ENCODE measurements around the gene CD302. TPM values are rescaled to one million over a fixed set of nuclear protein-coding genes. Genes with fewer than 3 reads are reported as not detected.
A peak's percentile ranks its signal among the peaks of the same experiment; 100 is the strongest.

Gene CD302
- total and polyA plus RNA-seq, 9 donors: 10.8 to 19.2 (median 14.3) TPM

GRCh38 chr2:159783556-159783955 is 14.5 kb downstream of the CD302 start:
- Histone ChIP-seq H3K27ac (ENCODE audit: low read length) (no peak overlapping the region), H3K4me3 (ENCODE audit: low read length) (no peak overlapping the region), H3K36me3 (ENCODE audit: control insufficient read depth, insufficient read depth, low read length) (no peaks in the 10 kb centered on the region), H3K27me3 (ENCODE audit: control insufficient read depth, insufficient read depth, low read length) (no peaks in the 10 kb centered on the region), H3K9me3 (replicated peaks; ENCODE audit: control insufficient read depth, low read depth, low read length) (no peaks in the 10 kb centered on the region), H3K4me1 (ENCODE audit: control insufficient read depth, insufficient read depth, low read length) (no peaks in the 10 kb centered on the region)
- no CpG with 5 or more reads among the region's 1 CpG for WGBS (ENCODE audit: insufficient coverage)
- no peak for DNase-seq

DNA sequence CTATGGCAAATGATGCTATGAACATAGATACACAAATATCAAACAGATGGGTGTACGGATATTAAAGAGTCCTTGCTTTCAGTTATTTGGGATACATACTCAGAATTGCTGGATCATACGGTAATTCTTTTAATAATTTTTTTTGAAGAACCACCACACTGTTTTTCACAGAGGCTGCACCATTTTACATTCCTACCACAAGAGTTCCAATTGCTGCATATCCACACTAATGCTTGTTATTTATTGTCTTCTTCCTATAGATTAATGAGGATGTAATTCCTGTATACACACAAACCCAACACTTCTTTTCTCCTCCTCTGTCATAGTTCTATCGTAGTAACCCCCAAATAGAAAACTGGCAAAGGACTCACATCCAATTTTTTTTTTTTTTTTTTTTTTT is 21.7 kb downstream of the CD302 start:
- Histone ChIP-seq H3K27ac (ENCODE audit: low read length) (no peak overlapping the region), H3K27me3 (ENCODE audit: control insufficient read depth, insufficient read depth, low read length) (no peaks in the 10 kb centered on the region), H3K36me3 (ENCODE audit: control insufficient read depth, insufficient read depth, low read length) (no peaks in the 10 kb centered on the region), H3K4me3 (ENCODE audit: low read length) (no peak overlapping the region), H3K4me1 (ENCODE audit: control insufficient read depth, insufficient read depth, low read length) (no peaks in the 10 kb centered on the region), H3K9me3 (replicated peaks; ENCODE audit: control insufficient read depth, low read depth, low read length) (no peaks in the 10 kb centered on the region)
- no peak for DNase-seq
- no CpG with 5 or more reads among the region's 3 CpGs for WGBS (ENCODE audit: insufficient coverage)

DNA sequence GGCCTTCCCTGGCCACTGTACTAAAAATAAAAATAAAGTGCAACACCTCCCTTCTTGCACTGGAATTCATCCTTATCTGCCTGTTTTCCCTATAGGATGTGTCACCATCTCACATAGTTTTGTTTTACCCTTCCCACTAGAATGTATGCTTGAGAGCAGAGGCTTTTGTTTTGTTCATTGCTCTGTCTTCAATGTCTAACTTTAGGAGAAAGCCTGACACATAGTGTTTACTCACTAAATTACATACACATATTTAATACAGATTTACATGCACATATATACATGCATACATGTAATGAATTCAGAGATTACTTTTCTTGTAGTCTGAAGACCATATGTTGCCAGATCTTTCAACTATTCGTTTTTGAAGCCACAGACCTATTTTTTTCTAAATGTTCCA is 23.0 kb downstream of the CD302 start:
- no CpG with 5 or more reads among the region's 1 CpG for WGBS (ENCODE audit: insufficient coverage)
- Histone ChIP-seq H3K27ac (ENCODE audit: low read length) (no peak overlapping the region), H3K4me1 (ENCODE audit: control insufficient read depth, insufficient read depth, low read length) (no peaks in the 10 kb centered on the region), H3K27me3 (ENCODE audit: control insufficient read depth, insufficient read depth, low read length) (no peaks in the 10 kb centered on the region), H3K4me3 (ENCODE audit: low read length) (no peak overlapping the region), H3K36me3 (ENCODE audit: control insufficient read depth, insufficient read depth, low read length) (no peaks in the 10 kb centered on the region), H3K9me3 (replicated peaks; ENCODE audit: control insufficient read depth, low read depth, low read length) (no peaks in the 10 kb centered on the region)
- no peak for DNase-seq

GRCh38 chr2:159774370-159774990 is 23.5 kb downstream of the CD302 start:
- no peaks in the 10 kb centered on the region for H3K36me3 ChIP-seq (ENCODE audit: control insufficient read depth, insufficient read depth, low read length)
- WGBS (ENCODE audit: insufficient coverage): 90% methylated on average over 2 of the region's 3 CpGs

GRCh38 chr2:159773886-159774285 is 24.1 kb downstream of the CD302 start:
- Histone ChIP-seq H3K27me3 (ENCODE audit: control insufficient read depth, insufficient read depth, low read length) (no peaks in the 10 kb centered on the region), H3K9me3 (replicated peaks; ENCODE audit: control insufficient read depth, low read depth, low read length) (no peaks in the 10 kb centered on the region), H3K27ac (ENCODE audit: low read length) (no peak overlapping the region), H3K4me1 (ENCODE audit: control insufficient read depth, insufficient read depth, low read length) (no peaks in the 10 kb centered on the region), H3K4me3 (ENCODE audit: low read length) (no peak overlapping the region), H3K36me3 (ENCODE audit: control insufficient read depth, insufficient read depth, low read length) (peaks cover 3% of the 10 kb centered on the region)
- DNase-seq: no peak
- WGBS (ENCODE audit: insufficient coverage): 78% methylated on average over 1 of the region's 3 CpGs

More at GRCh38 chr2:159774370-159774990, 23.5 kb downstream of the CD302 start:
- H3K27me3 ChIP-seq (ENCODE audit: control insufficient read depth, insufficient read depth, low read length): no peaks in the 10 kb centered on the region
- H3K27ac ChIP-seq (ENCODE audit: low read length): no peak overlapping the region
- no peaks in the 10 kb centered on the region for H3K4me1 ChIP-seq (ENCODE audit: control insufficient read depth, insufficient read depth, low read length)
- DNase-seq: no peak
- no peaks in the 10 kb centered on the region for H3K9me3 ChIP-seq (replicated peaks; ENCODE audit: control insufficient read depth, low read depth, low read length)
- no peak overlapping the region for H3K4me3 ChIP-seq (ENCODE audit: low read length)

- Histone ChIP-seq H3K27me3 (ENCODE audit: control insufficient read depth, insufficient read depth, low read length) (no peaks in the 10 kb centered on the region), H3K4me3 (ENCODE audit: low read length) (no peak overlapping the region), H3K27ac (ENCODE audit: low read length) (no peak overlapping the region), H3K9me3 (replicated peaks; ENCODE audit: control insufficient read depth, low read depth, low read length) (no peaks in the 10 kb centered on the region), H3K36me3 (ENCODE audit: control insufficient read depth, insufficient read depth, low read length) (peaks cover 3% of the 10 kb centered on the region), H3K4me1 (ENCODE audit: control insufficient read depth, insufficient read depth, low read length) (no peaks in the 10 kb centered on the region)
- no CpG with 5 or more reads among the region's 3 CpGs for WGBS (ENCODE audit: insufficient coverage)
- peak; percentile 28 for DNase-seq
Observed at GRCh38 chr2:159773426-159773825, 24.6 kb downstream of the CD302 start.

GRCh38 chr2:159769147-159769546 is 28.9 kb downstream of the CD302 start:
- 88% methylated on average over 1 of the region's 3 CpGs for WGBS (ENCODE audit: insufficient coverage)
- DNase-seq: no peak

GRCh38 chr2:159762075-159762474 is 35.9 kb downstream of the CD302 start:
- H3K4me3 ChIP-seq (ENCODE audit: low read length): no peak overlapping the region
- no peaks in the 10 kb centered on the region for H3K4me1 ChIP-seq (ENCODE audit: control insufficient read depth, insufficient read depth, low read length)
- H3K36me3 ChIP-seq (ENCODE audit: control insufficient read depth, insufficient read depth, low read length): peaks cover 26% of the 10 kb centered on the region
- no CpG with 5 or more reads among the region's 1 CpG for WGBS (ENCODE audit: insufficient coverage)
- no peaks in the 10 kb centered on the region for H3K9me3 ChIP-seq (replicated peaks; ENCODE audit: control insufficient read depth, low read depth, low read length)
- no peak for DNase-seq
- no peaks in the 10 kb centered on the region for H3K27me3 ChIP-seq (ENCODE audit: control insufficient read depth, insufficient read depth, low read length)
- no peak overlapping the region for H3K27ac ChIP-seq (ENCODE audit: low read length)

More at GRCh38 chr2:159769147-159769546, 28.9 kb downstream of the CD302 start:
- Histone ChIP-seq H3K4me3 (ENCODE audit: low read length) (no peak overlapping the region), H3K36me3 (ENCODE audit: control insufficient read depth, insufficient read depth, low read length) (peaks cover 3% of the 10 kb centered on the region), H3K4me1 (ENCODE audit: control insufficient read depth, insufficient read depth, low read length) (no peaks in the 10 kb centered on the region), H3K27ac (ENCODE audit: low read length) (no peak overlapping the region), H3K9me3 (replicated peaks; ENCODE audit: control insufficient read depth, low read depth, low read length) (no peaks in the 10 kb centered on the region), H3K27me3 (ENCODE audit: control insufficient read depth, insufficient read depth, low read length) (no peaks in the 10 kb centered on the region)

- no peaks in the 10 kb centered on the region for H3K4me1 ChIP-seq (ENCODE audit: control insufficient read depth, insufficient read depth, low read length)
- H3K27ac ChIP-seq (ENCODE audit: low read length): no peak overlapping the region
- no peaks in the 10 kb centered on the region for H3K9me3 ChIP-seq (replicated peaks; ENCODE audit: control insufficient read depth, low read depth, low read length)
- H3K4me3 ChIP-seq (ENCODE audit: low read length): no peak overlapping the region
- peak; percentile 35 for DNase-seq
- H3K36me3 ChIP-seq (ENCODE audit: control insufficient read depth, insufficient read depth, low read length): peaks cover 30% of the 10 kb centered on the region
- H3K27me3 ChIP-seq (ENCODE audit: control insufficient read depth, insufficient read depth, low read length): no peaks in the 10 kb centered on the region
Observed at GRCh38 chr2:159760326-159760725, 37.7 kb downstream of the CD302 start.

DNA sequence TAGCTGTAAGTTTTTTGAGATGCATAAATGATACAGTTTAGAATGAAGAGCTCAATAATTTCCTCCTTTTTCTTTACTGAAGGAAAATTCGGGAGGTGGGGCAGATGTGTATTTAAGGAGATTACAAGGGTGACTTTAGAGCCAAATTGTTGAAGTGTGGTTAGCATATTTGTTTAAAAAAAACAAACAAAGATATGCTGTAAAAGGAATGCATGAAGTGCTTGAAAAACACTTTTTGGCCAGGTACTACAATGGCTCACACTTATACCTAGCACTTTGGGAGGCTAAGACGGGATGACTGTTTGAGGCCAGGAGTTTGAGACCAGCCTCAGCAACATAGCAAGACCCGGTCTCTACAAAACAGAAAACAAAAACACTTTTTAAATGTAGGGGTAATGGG is 38.4 kb downstream of the CD302 start:
- no peak overlapping the region for H3K27ac ChIP-seq (ENCODE audit: low read length)
- no CpG with 5 or more reads among the region's 3 CpGs for WGBS (ENCODE audit: insufficient coverage)
- peaks cover 33% of the 10 kb centered on the region for H3K36me3 ChIP-seq (ENCODE audit: control insufficient read depth, insufficient read depth, low read length)
- H3K4me1 ChIP-seq (ENCODE audit: control insufficient read depth, insufficient read depth, low read length): no peaks in the 10 kb centered on the region
- DNase-seq: no peak
- H3K27me3 ChIP-seq (ENCODE audit: control insufficient read depth, insufficient read depth, low read length): no peaks in the 10 kb centered on the region
- no peak overlapping the region for H3K4me3 ChIP-seq (ENCODE audit: low read length)
- no peaks in the 10 kb centered on the region for H3K9me3 ChIP-seq (replicated peaks; ENCODE audit: control insufficient read depth, low read depth, low read length)

GRCh38 chr2:159758686-159759085 is 39.3 kb downstream of the CD302 start:
- Histone ChIP-seq H3K9me3 (replicated peaks; ENCODE audit: control insufficient read depth, low read depth, low read length) (no peaks in the 10 kb centered on the region), H3K4me1 (ENCODE audit: control insufficient read depth, insufficient read depth, low read length) (no peaks in the 10 kb centered on the region), H3K4me3 (ENCODE audit: low read length) (no peak overlapping the region), H3K27me3 (ENCODE audit: control insufficient read depth, insufficient read depth, low read length) (no peaks in the 10 kb centered on the region), H3K36me3 (ENCODE audit: control insufficient read depth, insufficient read depth, low read length) (peaks cover 38% of the 10 kb centered on the region), H3K27ac (ENCODE audit: low read length) (no peak overlapping the region)
- DNase-seq: no peak
- 83% methylated on average over 1 of the region's 1 CpG for WGBS (ENCODE audit: insufficient coverage)

All from muscle of leg (tissue), 11 donors.